A375 (cell line): ENCODE measurements around the gene RNF169. TPM values are rescaled to one million over a fixed set of nuclear protein-coding genes. Genes with fewer than 3 reads are reported as not detected.

ENCODE experiments used
- small RNA-seq: library from RNA; depleted of rRNA; stranded (forward); fragments of <200 nt; gene quantifications from one replicate; pipeline ENCODE3, GENCODE V24; 2014
- total RNA-seq: library from RNA; depleted of rRNA; stranded (reverse); fragments of >200 nt; shearing (Covaris generic); gene quantifications from 2 replicates; pipeline ENCODE4 v1.2.3, GENCODE V29; 2014; rRNA removed

Gene RNF169, protein sequence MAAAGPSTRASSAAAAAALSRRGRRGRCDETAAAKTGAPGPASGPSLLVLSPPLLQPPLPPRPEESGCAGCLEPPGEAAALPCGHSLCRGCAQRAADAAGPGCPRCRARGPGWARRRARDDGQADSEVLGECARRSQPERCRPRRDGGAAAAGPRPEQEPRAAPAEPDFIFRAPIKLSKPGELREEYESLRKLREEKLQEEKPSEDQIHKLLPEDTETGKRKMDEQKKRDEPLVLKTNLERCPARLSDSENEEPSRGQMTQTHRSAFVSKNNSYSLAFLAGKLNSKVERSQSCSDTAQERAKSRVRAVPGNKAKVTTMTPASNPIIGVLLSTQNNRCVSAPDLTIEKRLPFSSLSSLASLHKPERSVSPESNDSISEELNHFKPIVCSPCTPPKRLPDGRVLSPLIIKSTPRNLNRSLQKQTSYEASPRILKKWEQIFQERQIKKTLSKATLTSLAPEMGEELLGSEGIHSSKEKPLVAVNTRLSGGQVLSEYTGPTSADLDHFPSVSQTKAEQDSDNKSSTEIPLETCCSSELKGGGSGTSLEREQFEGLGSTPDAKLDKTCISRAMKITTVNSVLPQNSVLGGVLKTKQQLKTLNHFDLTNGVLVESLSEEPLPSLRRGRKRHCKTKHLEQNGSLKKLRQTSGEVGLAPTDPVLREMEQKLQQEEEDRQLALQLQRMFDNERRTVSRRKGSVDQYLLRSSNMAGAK
- total RNA-seq: 16.5 and 22.9 TPM in 2 replicates

DNA sequence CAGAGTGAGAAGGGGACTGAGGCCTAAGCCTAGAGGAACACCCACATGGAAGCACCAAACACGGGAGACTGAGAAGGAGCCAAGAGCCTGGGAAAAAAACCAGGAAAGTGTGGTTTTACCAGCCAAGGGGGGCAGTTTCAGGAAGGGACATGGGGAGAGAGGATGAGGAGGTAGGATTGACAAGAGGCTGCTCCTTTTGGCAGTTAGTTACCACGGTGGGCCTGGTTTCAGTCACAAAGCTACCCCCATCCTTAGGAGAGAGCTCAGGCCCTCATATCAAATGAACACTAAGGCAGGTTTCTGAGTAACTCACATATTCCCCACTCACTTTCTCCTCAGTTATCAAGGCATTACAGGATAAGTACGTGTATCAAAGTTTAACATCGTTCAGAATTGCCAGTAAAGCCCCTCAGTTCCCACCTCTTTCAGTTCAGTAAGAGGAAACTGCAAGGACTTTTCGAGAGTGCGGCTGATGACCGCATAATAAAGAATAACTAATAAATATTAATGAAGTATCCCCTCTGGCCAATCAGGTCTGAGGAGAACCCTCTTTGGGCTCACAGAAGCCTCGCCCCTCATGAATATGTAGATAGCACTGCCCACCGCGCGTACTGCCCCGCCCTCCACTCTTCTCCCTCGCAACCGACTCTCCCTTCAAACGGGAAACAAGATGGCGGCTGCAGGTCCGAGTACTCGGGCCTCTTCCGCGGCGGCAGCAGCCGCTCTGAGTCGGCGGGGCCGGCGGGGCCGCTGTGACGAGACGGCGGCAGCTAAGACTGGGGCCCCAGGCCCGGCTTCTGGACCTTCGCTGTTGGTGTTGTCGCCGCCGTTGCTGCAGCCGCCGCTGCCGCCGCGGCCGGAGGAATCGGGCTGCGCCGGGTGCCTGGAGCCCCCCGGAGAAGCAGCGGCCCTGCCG, at the start of gene RNF169:
TSS of gene RNF169 (plus strand) at position 639 of the 916 bp plus-strand sequence. CDS start at position 671, 32 bp downstream.

DNA sequence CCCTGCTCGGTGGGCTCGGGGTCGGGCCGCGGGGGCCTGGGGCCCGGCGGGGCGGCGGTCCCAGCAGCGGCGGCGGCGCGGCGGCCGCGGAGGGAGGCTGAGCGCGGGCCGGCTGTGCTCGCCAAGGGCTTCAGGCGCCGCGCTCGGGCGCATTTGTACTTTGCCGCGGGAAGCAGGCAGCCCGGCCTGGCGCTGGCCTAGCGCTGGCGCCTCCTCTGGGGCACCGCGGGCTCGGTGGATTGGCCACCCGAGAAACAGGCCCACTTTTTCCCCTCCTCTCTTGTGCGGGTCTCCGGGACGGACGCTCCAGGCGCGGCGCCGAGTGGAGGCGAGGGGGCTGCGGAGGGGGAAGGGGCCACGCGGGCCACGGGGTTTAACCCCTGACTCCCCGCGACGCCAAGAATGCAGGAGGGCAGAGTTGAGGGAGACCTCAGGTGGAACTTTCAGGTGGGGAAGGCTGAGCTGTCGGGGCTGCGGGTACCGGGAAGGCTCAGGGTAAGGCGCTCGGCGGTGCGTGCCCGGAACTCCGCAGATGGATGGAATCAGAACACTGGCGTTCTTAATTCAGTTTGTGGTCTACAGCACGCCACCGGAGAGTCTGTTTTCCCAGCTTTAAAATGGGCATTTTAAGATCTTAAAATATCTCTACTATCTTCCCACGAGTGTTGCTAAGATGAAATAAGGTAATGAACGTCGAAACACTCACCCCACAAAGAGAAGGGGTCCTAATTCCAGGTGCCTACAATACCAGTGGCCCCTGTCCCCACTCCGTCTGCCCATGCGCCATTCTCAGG, 17.2 kb upstream of the RNF169 start, which contains the start of gene CHRDL2:
TSS of gene CHRDL2 (minus strand) at position 126 of the 794 bp plus-strand sequence. CDS start 538 bp downstream, outside the sequence.

Small RNA genes lying within 50 kb of the gene (small RNA-seq; reads per million reads assigned to genes)
- not detected for gene MIR4696
- not detected for gene RN7SL239P

Other genes starting within 250 kb of the RNF169 start
- 23.8 and 36.3 TPM in 2 replicates for gene POLD3, start 156.3 kb upstream of the RNF169 start, total RNA-seq
- gene CHRDL2, start 17.4 kb upstream of the RNF169 start, total RNA-seq: not detected in 2 replicates
- gene XRRA1, start 200.2 kb downstream of the RNF169 start, total RNA-seq: 13.9 and 26.2 TPM in 2 replicates
- gene SPCS2, start 200.4 kb downstream of the RNF169 start, total RNA-seq: 57.3 and 67.4 TPM in 2 replicates
- 12.8 and 17.6 TPM in 2 replicates for gene NEU3, start 240.1 kb downstream of the RNF169 start, total RNA-seq